DND-41 (cell line): ENCODE measurements around the gene NR1H2.

ENCODE experiments used
- CTCF ChIP-seq: IDR thresholded peaks from 2 replicates; pipeline ENCODE4 v1.5.1; 2012; ENCODE audit warnings: borderline replicate concordance, low read length, moderate library complexity, mild to moderate bottlenecking; ENCODE audit not compliant: poor library complexity, severe bottlenecking; ENCODE audit errors: extremely low read depth
- EZH2 ChIP-seq: IDR thresholded peaks from 3 replicates; pipeline ENCODE4 v1.6.1; 2012; ENCODE audit warnings: borderline replicate concordance, low read depth, mild to moderate bottlenecking, moderate library complexity, low read length, inconsistent platforms; ENCODE audit not compliant: severe bottlenecking

GRCh38 chr19:50427318-50427925 is 51.2 kb downstream of the NR1H2 start:
- no peak for TF ChIP-seq CTCF
- TF ChIP-seq EZH2, result no peak
